Chondrocyte (in vitro differentiated cells): Measurements from ENCODE around the gene CNTROB. TPM values are rescaled to one million over a fixed set of nuclear protein-coding genes. Genes with fewer than 3 reads are reported as not detected.
A peak's percentile ranks its signal among the peaks of the same experiment; 100 is the strongest.

Experiments used
- DNase-seq: peaks from one replicate; pipeline ENCODE4 v3.0.0; 2021; ENCODE audit warnings: mixed read lengths, low spot score
- H3K27ac Mint-ChIP-seq: one replicate; pipeline ENCODE4 v1.8.0; 2021; ENCODE audit warnings: mild to moderate bottlenecking, moderate library complexity, mixed read lengths; ENCODE audit not compliant: unreplicated experiment
- H3K27me3 Mint-ChIP-seq: 2 replicates; pipeline ENCODE4 v1.8.0; 2021; ENCODE audit warnings: low read depth, mixed read lengths
- H3K36me3 Mint-ChIP-seq: 2 replicates; pipeline ENCODE4 v1.8.0; 2021; ENCODE audit warnings: low read depth, mixed read lengths
- H3K4me1 Mint-ChIP-seq: 2 replicates; pipeline ENCODE4 v1.8.0; 2021; ENCODE audit warnings: low read depth, mild to moderate bottlenecking, mixed read lengths
- H3K4me3 Mint-ChIP-seq: one replicate; pipeline ENCODE4 v1.8.0; 2021; ENCODE audit warnings: mild to moderate bottlenecking, moderate library complexity, mixed read lengths; ENCODE audit not compliant: unreplicated experiment
- H3K9me3 Mint-ChIP-seq: 2 replicates; pipeline ENCODE4 v1.8.0; 2021; ENCODE audit warnings: low read depth, mixed read lengths
- total RNA-seq: library from RNA; stranded (reverse); gene quantifications from 3 replicates; pipeline ENCODE4 v1.2.1, GENCODE V29; 2021
- TF ChIP-seq, protein P1 (sequence below): fragments of 200-600 bp; sonication (generic); IDR thresholded peaks from 2 replicates; pipeline ENCODE4 v1.5.0; 2021; ENCODE audit warnings: antibody characterized with exemption, mild to moderate bottlenecking, moderate library complexity

The CNTROB gene
- total RNA-seq, 1 donor from 2014 or later, result 28.7 TPM

DNA sequence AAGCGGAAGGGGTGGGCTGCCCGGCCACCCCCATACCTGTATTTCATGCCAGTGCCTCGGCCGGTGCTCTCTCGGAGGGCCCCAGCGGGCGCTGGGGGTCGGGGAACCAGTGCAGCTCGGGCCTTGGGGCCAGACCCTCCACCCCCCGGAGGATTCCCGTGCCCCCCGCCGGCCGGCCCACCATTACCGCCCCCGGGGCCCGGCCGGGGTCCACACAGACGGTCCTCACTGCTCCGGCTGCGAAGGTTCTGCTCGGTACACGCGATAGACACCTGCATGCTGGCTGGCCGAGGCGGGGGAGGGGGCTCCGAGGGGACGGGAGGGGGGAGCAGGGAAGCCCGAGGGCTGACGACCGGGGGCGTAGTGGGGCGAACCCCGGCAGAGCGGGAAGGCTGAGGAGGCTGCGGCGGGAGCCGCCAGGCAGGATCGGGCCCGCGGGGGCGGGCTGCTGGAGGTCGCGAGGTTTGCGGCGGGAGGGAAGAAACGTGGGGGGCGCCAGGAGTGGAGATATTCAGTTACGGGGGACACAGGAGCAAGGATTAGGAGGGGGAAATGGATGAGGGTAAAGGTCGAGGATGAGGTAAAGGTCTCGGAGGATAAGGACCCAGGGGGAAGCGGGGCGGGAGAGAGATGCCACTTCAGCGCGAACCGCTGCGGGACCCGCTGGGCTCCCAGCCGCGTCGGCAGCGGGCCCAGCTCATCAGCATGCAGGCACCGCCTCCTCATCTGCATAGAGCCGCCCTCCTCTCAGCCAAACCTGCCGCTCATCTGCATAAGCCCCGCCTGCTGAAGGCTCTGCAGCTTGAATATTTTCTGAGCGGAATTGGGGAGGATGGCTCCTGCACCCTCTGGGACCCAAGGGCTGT, 2.6 kb upstream of the CNTROB start, which contains the start of gene KCNAB3:
KCNAB3 (minus strand) TSS at position 699 of the 866 bp plus-strand sequence; CDS start at position 278, 421 bp downstream.
- Mint-ChIP-seq H3K9me3 (no peaks in the 10 kb centered on the region), H3K36me3 (peaks cover 2% of the 10 kb centered on the region), H3K27ac (peak within 1 kb of the TSS; percentile 51), H3K4me3 (peak within 1 kb of the TSS; percentile 100), H3K27me3 (peaks cover 2% of the 10 kb centered on the region), H3K4me1 (peaks cover 39% of the 10 kb centered on the region)
- TF ChIP-seq, protein P1, sequence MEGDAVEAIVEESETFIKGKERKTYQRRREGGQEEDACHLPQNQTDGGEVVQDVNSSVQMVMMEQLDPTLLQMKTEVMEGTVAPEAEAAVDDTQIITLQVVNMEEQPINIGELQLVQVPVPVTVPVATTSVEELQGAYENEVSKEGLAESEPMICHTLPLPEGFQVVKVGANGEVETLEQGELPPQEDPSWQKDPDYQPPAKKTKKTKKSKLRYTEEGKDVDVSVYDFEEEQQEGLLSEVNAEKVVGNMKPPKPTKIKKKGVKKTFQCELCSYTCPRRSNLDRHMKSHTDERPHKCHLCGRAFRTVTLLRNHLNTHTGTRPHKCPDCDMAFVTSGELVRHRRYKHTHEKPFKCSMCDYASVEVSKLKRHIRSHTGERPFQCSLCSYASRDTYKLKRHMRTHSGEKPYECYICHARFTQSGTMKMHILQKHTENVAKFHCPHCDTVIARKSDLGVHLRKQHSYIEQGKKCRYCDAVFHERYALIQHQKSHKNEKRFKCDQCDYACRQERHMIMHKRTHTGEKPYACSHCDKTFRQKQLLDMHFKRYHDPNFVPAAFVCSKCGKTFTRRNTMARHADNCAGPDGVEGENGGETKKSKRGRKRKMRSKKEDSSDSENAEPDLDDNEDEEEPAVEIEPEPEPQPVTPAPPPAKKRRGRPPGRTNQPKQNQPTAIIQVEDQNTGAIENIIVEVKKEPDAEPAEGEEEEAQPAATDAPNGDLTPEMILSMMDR, result no peak
- DNase-seq, result no peak

DNA sequence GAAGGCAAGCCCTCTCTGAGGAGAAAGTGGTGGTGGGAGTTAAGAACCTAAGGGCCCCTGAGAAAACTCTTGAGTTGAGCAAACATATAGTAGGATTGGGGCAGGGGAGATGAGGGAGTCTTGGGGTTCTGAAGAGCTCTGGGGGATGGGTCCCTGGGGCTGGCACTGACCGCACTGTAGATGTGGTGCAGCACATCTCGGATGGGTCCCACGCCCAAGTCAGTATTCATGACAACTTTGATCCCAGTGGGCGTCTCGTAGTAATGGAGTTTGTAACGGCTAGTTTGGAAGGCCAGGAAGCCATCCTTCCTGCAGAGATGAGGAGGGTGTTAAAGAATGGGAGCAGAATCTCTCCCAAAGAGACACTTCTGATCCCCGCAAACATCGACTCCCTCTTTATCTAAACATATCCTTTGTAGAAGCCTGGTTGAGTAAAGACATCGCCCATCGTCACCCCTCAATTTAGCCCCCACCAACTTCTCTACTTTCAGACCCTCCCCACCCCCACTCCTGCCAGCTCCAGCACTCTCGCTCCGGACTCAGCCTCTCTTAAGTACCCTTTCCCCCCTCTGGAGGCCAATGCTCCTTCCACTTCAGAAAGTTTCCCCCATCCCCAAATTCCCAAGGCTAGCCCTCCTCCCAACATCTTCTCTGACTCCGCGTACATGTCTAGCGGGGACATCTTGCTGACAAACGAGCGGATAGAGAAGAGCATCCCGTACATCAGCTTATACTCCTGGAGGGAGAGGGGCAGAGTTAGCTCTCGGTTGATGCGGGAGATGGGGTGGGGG, 970 bp upstream of the CNTROB start:
- H3K4me3 Mint-ChIP-seq, result peak overlapping the region; percentile 100

DNA sequence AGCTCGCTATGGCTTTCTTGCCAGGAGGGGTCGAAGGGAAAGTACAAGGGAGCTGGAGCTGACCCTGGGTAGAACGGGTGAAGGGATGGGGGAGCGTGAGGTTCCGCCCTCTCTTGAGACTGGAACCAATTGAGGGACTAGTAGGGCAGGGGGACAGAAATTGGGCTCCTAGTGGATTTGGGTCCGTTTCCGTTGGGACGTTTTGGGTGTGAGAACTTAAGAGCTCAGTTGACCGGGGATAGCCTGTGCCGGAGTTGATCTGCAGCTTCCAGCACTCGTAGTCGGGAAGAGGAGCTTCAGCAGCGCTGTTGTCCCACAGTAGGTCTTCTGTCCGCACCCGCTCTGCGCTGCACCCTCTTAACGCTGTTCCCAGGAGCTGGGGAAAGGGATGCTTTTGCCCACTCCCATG, 481 bp downstream of the CNTROB start:
- H3K27me3 Mint-ChIP-seq, result peaks cover 2% of the 10 kb centered on the region
- peaks cover 52% of the 10 kb centered on the region for H3K4me1 Mint-ChIP-seq
- H3K27ac Mint-ChIP-seq, result peak overlapping the region; percentile 98
- DNase-seq, result no peak
- TF ChIP-seq, protein P1, result no peak
- H3K4me3 Mint-ChIP-seq, result peak overlapping the region; percentile 100
- no peaks in the 10 kb centered on the region for H3K9me3 Mint-ChIP-seq
- H3K36me3 Mint-ChIP-seq, result peaks cover 16% of the 10 kb centered on the region

More for the DNA sequence above, 970 bp upstream of the CNTROB start:
- peaks cover 49% of the 10 kb centered on the region for H3K4me1 Mint-ChIP-seq
- peaks cover 2% of the 10 kb centered on the region for H3K27me3 Mint-ChIP-seq
- no peak for DNase-seq
- TF ChIP-seq, protein P1, result no peak
- peaks cover 9% of the 10 kb centered on the region for H3K36me3 Mint-ChIP-seq
- H3K9me3 Mint-ChIP-seq, result no peaks in the 10 kb centered on the region
- peak overlapping the region; percentile 98 for H3K27ac Mint-ChIP-seq

DNA sequence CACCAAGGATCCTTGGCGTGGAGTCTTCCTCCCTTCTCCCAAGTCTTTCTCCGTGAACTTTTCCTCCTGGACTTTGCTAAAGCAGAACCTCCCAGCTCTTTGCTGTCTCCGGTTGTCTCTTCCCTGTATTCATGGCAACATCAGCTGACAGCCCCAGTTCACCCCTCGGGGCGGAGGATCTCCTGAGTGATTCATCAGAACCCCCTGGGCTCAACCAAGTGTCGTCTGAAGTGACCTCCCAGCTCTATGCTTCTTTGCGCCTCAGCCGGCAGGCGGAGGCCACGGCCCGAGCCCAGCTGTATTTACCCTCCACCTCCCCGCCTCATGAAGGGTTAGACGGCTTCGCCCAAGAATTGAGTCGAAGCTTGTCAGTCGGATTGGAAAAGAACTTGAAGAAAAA, 943 bp downstream of the CNTROB start:
- peaks cover 52% of the 10 kb centered on the region for H3K4me1 Mint-ChIP-seq
- no peaks in the 10 kb centered on the region for H3K9me3 Mint-ChIP-seq
- peak overlapping the region; percentile 100 for H3K4me3 Mint-ChIP-seq
- TF ChIP-seq, protein P1, result peak; percentile 46
- peaks cover 15% of the 10 kb centered on the region for H3K36me3 Mint-ChIP-seq
- no peak for DNase-seq
- H3K27ac Mint-ChIP-seq, result peak overlapping the region; percentile 98
- H3K27me3 Mint-ChIP-seq, result peaks cover 2% of the 10 kb centered on the region

DNA sequence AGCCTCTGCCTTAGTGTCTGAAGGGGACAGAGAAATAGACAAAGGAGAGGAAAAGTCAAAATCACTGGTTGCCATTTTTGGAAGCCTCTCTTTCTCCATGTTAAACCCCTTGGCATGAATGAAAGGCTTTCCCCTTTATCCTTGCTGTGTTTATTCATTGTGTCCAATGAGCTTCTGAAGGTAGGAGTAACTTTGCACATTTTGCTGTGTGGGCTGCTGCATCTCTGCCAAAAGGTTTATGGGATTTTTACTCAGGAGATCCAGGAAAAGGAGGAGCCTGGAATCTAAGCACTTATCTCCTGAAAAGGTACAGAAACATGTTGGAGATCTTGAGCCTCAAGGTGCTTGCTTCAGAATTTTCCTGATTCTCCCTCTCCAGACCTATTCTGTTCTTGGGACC, 3.9 kb downstream of the CNTROB start:
- no peaks in the 10 kb centered on the region for H3K27me3 Mint-ChIP-seq
- no peak for DNase-seq
- H3K4me1 Mint-ChIP-seq, result peaks cover 39% of the 10 kb centered on the region
- H3K4me3 Mint-ChIP-seq, result no peak overlapping the region
- H3K9me3 Mint-ChIP-seq, result no peaks in the 10 kb centered on the region
- TF ChIP-seq, protein P1, result no peak
- no peak overlapping the region for H3K27ac Mint-ChIP-seq
- H3K36me3 Mint-ChIP-seq, result peaks cover 24% of the 10 kb centered on the region
